Purkinje cell (primary cell): ENCODE measurements around the gene FBXO36. TPM values are rescaled to one million over a fixed set of nuclear protein-coding genes. Genes with fewer than 3 reads are reported as not detected.

Experiments used
- polyA plus RNA-seq: library from polyadenylated mRNA; unstranded; fragments of >200 nt; fragmentation: Nextera tagmentation; gene quantifications from 2 replicates; pipeline ENCODE4 v1.2.1, GENCODE V29; 2014

Gene FBXO36, protein sequence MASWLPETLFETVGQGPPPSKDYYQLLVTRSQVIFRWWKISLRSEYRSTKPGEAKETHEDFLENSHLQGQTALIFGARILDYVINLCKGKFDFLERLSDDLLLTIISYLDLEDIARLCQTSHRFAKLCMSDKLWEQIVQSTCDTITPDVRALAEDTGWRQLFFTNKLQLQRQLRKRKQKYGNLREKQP
- 6.3 and 8.7 TPM in 2 replicates for polyA plus RNA-seq

DNA sequence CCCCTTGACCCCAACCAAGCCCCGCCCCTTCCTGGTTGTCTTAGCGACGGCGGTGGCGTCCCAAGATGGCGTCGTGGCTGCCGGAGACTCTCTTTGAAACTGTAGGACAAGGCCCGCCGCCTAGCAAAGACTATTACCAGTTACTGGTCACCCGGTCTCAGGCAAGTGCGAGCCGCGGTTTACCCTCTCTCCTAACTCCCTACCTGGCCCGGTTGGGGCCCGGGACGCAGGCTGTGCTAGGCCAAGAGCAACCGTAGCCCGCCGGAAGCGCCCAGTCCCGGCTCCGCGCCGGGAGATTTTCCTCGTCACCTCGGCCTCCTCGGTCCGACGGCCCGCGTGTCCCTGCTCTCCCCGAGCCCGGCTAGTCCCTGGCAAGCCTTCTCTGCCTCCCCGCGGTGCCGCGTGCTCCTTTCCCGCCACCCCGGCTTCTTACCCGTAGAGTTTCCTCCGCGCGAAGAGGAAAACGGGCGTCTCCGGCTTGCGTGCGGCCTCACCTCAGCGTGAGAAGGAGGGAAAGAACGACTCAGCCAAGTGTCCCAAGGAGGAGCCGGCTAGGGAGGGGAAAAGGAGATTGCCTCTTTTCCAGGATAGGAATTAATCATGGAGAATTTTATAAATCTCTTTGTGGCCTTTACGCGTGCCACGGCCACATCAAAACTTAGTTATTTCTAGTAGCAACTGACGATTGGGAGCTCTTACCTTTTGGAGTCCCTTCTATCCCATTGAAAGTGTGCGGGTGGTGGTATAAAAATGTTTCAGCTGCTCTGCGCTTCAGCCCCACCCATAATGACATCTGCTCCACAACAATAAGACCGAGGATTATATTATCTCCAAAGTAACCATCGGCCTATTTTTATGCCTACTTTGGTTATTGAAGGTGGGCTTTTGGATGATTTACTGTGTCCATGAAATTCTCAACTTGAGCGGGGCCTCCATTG lies at the start of gene FBXO36:
Gene FBXO36 (plus strand): TSS at position 55 of the 938 bp plus-strand sequence. CDS start 11 bp downstream, at position 66.

DNA sequence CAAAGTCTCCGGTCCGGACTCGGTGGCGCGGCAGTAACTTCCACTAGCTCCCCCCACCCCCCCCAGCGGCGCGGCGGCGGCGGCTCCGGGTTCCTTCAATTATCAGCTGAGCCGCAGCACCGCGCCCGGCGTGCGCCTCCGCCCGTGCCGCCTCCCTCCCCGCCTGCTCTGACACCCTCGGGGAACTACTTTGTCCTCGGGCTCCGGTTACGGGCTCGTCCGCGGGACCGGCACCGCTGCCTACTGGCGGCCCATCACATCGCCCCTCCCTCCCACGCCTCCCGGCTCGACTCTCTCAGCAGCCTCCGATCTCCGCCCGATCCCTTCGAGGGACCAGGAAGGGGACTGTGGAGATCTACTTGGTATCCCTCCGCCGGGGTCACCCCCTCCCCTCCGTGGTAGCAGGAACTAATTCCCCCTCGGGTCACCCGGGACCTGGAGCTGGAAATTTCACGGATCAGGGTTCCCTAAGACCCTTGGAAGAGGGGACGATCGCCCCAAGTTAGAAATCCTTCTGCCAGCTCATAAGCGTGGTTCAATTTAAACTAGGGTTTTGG lies 333 bp upstream of the FBXO36 start, which contains the start of gene TRIP12:
Gene TRIP12 (minus strand): TSS at position 118 of the 557 bp plus-strand sequence. CDS start 41,930 bp downstream, outside the sequence.

Other genes with a start within 250 kb of the FBXO36 start
- gene DNER, start 207.9 kb upstream of the FBXO36 start, polyA plus RNA-seq = 1,976 and 2,466 TPM in 2 replicates
- gene TRIP12, start 494 bp upstream of the FBXO36 start, polyA plus RNA-seq = 55.3 and 58.7 TPM in 2 replicates
- 28.9 and 37.5 TPM in 2 replicates for gene SLC16A14, start 146.4 kb downstream of the FBXO36 start, polyA plus RNA-seq